GM21528 (cell line): ENCODE results near the gene DTX2.
"Not testable (repeated sequence)": the region's sequence is repeated elsewhere in the genome, so short reads cannot be mapped to it uniquely, and the experiment has no call there.

Source experiments
- ATAC-seq: cut with Tn5 transposase; IDR thresholded peaks from one replicate; pipeline ENCODE4 v1.9.1; 2021; ENCODE audit warnings: mild to moderate bottlenecking, moderate library complexity; ENCODE audit not compliant: unreplicated experiment, low FRiP score

The DTX2 gene

DNA sequence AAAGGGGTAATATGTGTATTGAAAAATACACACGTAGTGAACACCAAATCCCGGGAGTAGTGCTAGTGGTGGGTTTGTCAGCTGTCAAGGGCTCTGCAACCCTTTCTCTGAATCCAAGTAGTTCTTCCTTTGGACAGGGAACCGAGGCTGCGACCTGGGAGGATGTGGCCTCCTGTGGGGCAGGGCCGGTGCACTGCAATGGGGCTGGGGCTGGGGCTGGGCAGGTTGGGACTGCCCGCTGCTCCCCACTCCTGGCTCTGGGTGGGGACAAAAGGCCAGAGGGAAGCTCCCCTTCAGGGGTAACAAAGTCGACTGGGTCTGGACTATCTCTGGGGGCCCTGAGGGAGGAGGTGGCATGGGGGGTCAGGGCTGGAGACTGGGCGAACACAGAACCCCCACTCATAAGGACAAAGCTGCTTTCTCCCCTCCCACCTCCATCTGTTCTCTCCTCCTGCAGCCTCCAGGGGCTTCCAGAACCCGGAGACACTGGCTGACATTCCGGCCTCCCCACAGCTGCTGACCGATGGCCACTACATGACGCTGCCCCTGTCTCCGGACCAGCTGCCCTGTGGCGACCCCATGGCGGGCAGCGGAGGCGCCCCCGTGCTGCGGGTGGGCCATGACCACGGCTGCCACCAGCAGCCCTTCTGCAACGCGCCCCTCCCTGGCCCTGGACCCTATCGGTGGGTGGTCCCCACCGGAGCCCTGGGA lies 49.8 kb downstream of the DTX2 start:
- ATAC-seq, result not testable (repeated sequence)

DNA sequence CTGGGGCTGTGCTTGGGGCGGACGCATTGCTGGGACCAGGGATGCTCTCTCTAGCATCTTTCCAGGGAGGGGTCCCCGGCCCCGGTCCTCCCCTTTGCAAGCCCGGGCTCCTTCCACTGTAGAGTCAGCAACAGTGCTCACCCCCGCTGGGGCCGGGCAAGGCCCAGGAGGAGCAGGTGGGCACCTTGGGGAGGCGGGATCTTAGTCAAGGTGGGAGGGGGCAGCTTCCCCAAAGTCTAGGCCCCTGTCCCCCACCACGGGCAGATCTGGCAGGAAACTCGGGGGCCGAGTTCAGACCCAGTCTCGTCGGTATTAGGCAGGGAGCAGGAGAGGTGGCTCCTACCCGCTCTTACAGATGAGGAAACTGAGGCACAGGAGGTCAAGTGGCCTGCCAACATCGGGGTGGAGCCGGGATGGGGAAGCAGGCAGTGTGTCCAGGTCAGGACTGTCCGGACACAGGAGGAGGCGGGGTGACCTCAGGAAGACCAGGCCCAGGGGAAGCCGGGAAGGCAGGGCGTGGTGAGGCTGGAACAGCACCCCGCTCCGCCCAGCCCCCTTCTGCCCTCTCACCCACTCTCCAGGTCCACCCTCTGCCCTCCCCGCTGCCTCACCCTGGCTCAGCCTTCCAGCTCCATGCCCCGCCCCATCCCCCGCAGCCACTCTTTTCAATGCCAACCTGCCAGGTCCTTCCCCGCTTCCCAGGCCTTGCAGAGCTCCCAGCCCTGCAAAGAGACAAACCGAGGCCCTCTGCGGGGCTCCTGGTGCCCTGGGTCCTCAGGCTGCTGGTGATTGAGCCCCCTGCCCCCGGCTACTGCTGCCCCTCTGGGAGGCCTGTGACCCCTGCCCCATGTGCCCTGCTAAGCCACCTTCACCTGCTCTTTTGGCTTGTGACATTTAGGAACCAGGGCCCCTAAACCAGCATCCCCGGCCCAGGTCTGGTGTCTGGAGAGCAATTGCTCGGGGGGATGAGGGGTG lies 50.7 kb downstream of the DTX2 start:
- ATAC-seq, result not testable (repeated sequence)

DNA sequence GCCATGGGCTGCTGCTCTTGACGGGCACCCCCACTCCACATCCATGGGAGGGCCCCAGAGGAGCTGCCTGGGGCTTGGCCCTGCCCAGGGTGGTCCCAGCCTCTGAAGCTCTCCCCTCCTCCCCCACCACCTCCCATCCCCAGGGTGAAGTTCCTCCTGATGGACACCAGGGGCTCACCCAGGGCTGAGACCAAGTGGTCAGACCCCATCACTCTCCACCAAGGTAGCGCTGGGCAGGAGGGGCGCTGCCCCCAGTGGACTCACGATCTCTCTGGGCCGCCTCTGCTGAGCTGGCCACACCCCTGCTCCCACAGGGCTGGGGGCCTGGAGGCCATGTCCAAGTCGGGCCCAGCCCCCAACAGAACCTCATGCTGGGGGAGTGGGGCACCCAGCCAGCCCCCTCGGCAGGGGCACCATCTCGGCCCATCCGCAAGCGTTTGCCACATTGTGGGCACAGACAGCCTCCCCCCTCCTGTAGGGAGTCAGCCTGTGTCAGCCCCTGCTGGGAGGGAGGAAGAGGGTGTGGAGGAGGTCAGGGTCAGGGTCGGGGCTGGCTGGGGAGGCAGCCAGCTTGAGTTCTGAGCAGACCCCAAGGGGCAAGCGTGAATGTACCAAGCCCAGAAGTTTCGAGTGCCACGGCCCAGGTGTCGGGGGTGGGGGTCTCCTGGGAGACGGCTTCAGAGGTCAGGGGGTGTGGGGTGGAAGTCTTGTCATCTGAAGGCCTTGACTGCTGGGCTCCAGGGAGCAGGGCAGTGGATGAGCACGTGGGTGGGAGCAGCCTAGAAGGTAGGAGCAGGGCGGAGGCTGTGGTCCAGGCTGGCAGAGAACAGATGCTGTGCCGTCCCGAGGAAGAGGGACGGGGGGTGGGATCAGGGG lies 51.7 kb downstream of the DTX2 start:
- ATAC-seq, result no peak

DNA sequence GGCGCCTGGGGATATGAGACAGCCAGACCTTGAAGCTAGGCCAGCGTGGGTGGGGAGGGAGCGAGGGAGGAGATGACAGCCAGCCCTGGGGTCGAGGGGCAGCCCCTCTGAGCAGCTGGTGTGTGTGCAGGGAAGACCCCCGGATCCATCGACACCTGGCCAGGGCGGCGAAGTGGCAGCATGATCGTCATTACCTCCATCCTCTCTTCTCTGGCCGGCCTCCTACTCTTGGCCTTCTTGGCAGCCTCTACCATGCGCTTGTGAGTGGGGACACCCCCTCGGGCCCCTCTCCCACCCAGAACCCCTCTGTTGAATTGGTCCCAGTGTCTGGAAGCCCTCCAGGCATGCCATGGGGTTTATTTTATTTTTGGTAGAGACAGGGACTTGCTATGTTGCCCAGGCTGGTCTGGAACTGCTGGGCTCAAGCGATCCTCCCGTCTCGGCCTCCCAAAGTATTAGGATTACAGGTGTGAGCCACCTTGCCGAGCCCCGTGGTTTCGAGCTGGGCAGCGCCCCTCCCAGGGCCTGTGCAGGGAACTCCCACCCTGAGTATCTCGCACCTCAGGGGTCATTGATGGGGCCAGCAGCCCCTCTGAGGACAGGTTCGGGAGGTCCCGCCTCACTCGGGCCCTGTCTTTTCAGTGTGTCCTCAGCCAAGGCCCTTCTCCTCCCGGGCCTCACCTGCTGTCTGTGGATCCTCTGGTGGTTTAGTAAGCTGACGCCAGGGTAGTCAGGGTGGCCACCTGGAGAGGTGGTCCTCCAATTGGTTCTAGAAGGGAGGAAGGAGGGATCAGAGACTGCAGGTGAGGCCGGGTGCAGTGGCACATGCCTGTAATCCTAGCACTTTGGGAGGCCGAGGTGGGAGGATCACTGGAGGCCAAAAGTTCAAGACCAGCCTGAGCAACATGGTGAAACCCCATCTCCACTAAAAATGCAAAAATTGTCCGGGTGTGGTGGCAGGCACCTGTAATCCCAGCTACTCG lies 52.6 kb downstream of the DTX2 start:
- no peak for ATAC-seq

DNA sequence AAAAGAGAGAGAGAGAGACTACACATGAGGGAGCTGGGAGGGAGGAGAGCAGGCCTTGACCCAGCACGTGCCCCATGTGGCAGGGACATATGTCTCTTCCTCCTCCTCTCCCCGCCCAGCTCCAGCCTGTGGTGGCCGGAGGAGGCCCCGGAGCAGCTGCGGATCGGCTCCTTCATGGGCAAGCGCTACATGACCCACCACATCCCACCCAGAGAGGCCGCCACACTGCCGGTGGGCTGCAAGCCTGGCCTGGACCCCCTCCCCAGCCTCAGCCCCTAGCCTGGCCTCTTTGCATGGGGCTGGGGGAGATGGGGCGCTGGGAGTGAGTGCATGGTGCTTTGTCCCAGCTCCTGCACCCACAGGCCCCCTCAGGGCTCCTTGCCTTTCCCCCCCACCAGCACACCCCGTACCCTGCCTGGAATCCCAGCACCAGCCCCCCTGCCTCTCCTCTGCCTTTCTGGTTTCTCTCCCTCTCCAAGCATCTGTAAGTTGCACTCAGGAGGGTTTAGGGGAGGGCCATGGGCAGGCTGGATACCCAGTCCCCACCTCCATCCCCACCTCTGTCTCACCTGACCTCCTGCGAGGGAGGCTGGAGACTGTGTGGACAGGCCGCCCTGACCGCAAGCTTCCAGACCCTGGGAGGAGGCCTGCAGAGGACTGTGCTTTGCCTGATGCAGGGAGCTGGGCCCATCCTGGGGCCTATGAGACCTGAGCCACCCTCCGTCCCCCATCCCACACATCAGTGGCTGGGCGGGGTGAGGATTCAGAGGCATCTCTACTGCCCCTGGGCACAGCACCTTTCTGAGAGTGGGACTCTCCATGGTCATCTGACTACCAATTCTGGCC lies 53.6 kb downstream of the DTX2 start:
- no peak for ATAC-seq

DNA sequence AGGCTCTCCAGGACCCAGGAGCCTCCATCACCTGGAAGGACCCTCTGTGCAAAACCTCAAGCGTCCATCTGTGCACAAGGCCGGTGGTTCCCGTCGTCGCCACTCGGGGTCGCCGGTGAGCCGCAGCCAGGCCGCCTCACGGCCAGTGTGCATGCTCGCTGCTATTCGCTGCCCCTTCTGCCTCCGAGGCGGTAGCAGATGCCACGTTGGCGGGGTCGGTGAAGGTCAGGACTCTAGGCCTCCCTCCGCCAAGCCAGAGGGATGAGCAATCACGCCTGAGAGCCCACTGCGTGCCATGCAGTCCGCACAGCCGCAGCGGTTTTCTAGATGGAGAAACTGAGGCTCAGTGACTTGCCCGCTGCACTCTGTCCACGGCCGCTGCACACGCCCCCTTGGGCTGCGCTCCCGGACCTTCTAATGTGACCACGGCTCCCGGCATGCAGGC lies 54.5 kb downstream of the DTX2 start:
- ATAC-seq, result no peak

DNA sequence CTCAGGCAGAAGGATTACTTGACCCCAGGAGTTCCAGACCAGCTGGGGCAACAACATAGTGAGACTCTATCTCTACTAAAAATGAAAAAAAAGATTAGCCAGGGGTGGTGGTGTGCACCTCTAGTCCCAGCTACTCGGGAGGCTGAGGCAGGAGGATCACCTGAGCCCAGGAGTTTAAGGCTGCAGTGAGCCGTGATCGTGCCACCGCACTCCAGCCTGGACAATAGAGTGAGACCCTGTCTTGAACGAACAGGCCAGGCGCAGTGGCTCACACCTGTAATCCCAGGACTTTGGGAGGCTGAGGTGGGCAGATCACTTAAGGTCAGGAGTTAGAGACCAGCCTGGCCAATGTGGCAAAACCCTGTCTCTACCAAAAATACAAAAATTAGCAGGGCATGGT lies 55.4 kb downstream of the DTX2 start:
- ATAC-seq, result not testable (repeated sequence)

DNA sequence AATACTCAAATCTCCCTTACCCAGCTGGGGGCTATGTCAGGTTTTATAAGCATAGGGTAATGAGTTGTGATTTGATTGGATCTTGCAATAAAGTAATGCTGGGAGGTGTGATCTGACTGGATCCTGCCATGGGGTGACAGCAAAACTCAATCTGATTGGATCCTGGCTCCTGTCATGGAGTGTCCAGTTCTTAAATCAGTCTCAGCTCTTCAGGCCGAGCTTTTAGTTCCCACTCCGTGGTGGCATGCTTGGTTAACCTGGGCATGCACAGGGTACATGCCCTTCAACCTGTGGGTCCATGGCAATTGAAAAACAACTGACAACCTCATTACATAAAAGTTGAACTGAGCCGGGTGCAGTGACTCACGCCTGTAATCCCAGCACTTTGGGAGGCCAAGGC lies 64.7 kb downstream of the DTX2 start:
- ATAC-seq, result not testable (repeated sequence)

DNA sequence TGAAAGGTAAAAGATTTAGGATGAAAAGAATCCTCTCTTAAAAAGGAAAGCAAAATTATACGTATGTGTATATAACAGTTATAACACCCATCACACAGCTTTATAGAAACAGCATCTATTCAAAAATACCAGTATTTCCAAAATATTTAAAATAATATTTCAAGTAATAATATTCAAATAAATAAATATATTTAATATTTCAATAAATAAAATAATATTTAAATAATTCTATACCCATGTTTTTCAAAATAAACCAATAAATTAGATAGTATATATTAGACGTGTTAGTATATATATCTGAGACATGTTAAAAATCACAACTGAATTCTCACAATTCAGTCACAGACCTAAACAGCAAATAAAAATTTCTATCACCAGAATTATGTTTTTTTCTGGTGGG lies 70.1 kb downstream of the DTX2 start:
- ATAC-seq, result not testable (repeated sequence)

DNA sequence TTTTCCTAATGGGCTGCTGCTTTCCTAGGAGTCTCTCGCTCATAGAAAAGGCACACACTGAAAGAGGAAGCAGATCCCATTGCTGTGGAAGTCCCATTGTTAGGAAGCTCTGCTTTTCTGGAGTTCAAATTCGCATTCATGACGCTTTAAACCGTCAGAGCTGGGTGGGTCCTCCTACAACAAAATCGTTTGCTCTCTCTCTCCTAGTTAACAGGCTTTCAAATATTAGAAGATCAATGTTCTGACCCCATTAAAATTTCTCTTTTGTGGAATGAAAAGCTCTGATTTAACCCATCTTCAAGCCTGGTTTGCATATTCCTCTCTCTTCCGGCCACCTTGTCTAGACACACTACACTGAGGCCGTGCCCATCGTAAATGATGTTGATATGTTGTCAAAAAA lies 81.7 kb downstream of the DTX2 start, which contains the start of gene SPDYE16:
Gene SPDYE16, minus strand, starts transcription at position 101 of the 400 bp plus-strand sequence. CDS start 1,838 bp downstream, outside the sequence.
- ATAC-seq, result not testable (repeated sequence)

DNA sequence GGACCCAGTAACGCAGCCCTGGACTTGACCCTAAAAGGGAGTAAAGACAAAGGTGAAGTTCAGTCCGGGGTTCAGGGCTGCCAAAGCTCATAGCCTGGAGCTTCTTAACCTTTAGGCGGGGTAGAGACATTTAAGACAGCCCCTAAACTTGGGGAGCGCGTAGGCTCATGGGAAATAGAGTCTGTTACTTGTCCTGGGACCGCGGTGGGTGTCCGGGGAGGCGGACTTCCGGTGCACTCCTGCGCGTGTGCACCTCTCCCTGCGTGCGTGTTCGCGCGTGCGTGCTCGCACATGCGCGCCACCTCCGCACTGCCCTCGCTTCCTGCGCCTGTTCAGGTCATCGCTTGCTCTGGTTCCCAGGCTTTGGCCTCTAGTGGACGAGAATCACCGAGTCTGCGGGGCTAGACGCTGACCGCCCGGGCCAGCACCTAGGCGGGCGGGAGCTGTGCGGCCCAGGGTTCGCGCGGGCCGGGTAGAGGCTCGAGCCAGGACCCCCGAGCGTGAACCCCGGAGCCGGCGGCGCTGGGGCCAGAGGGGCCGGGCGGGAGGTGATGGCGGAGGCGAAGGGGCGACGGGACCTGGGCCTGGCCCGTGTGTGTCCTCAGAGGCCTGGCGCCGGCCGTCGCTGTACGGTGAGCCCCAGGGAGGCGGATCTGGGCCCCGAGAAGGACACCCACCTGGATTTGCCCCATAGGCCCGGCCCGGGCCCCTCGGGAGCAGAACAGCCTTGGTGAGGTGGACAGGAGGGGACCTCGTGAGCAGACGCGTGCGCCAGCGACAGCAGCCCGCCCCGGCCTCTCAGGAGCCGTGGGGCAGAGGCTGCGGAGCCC lies 87.7 kb downstream of the DTX2 start:
- ATAC-seq, result peak; percentile 99

DNA sequence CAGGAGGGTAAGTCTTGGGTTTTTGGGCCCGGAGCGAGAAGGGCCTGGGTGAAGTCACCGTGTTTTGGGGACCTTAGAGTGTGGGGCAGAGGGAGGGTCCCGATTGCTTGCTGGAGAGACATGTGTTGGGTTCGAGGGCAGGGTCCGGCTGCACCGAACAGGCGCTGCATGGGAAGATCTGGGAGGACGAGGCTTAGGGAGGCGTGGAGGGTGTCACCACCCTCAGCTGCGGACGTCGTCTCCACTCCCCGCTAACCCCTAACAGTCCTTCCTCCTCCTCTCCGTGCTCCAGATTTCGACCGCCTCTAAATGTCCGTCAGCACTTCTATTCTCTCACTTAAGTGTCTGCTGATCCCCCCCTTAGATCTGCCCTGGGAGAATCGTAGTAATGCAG lies 88.3 kb downstream of the DTX2 start:
- not testable (repeated sequence) for ATAC-seq

DNA sequence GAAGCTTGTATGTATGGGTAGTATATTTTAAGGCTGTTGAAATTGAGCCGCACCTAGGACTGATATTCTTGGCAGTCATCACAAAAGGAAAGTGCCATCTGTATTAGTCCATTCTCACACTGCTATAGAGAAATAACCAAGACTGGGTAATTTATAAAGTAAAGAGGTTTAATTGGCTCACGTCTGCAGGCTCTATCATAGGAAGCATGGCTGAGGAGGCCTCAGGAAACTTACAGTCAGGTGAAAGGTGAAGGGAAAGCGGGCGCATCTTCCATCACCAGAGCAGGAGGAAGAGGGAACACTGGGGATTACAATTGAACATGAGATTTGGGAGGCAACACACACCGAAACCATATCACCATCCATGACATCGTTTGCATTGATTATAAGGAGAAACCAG lies 90.5 kb downstream of the DTX2 start:
- not testable (repeated sequence) for ATAC-seq
